HTERT RPE-1 (cell line): ENCODE data around the gene GJC2.
"Not testable (repeated sequence)": the region's sequence is repeated elsewhere in the genome, so short reads cannot be mapped to it uniquely, and the experiment has no call there.

Experiments used
- in situ Hi-C: fragments of 300-500 bp; cut with MboI; formaldehyde crosslinking; loops from 4 replicates; pipeline ENCODE4 v1.14.3; 2020; ENCODE audit warnings: low sequenced_read_pairs

GJC2 gene

GRCh38 chr1:228184152-228184551, 34.4 kb downstream of the GJC2 start:
- in situ Hi-C loops = no loop called here

- in situ Hi-C loops = no loop called here
Measured at GRCh38 chr1:228185641-228185965, 35.9 kb downstream of the GJC2 start.

- in situ Hi-C loops = not testable (repeated sequence)
Measured at GRCh38 chr1:228188249-228188648, 38.5 kb downstream of the GJC2 start.

GRCh38 chr1:228190182-228190581, 40.5 kb downstream of the GJC2 start:
- in situ Hi-C loops = no loop called here

DNA sequence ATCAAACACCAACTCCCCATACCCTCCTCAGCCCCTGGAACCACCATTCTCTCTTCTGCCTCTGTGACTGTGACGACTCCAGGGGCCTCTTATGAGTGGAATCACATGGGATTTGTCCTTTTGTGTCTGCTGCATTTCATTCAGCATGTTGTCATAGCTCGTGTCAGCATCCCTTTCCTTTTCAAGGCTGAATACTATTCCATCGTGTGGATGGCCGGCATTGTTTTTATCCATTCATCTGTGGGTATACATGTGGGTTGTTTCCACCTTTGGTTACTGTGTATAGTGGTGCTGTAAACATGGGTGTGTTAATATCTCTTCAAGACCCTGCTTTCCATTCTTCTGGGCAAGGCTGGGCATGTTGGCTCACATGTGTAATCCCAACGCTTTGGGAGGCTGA, 41.0 kb downstream of the GJC2 start:
- in situ Hi-C loops = no loop called here

DNA sequence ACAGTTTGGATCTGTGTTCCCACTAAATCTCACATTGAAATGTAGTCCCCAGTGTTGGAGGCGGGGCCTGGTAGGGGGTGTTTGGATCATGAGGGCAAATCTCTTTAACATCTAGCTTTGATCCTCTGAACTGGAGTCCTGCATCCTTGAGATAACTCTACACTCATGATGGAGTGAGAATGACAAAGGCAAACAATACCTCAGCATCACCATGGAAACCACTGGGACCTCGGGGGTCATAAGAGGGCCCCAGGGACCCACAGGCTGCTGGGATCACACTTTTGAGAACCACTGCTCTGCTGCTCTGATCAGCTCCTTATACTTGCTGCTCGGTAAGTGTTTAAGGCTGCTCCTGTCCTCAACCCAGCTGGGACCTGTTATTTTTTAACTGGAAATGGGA, 44.7 kb downstream of the GJC2 start:
- in situ Hi-C loops = no loop called here

- in situ Hi-C loops = no loop called here
Measured at GRCh38 chr1:228194921-228195812, 45.4 kb downstream of the GJC2 start.

DNA sequence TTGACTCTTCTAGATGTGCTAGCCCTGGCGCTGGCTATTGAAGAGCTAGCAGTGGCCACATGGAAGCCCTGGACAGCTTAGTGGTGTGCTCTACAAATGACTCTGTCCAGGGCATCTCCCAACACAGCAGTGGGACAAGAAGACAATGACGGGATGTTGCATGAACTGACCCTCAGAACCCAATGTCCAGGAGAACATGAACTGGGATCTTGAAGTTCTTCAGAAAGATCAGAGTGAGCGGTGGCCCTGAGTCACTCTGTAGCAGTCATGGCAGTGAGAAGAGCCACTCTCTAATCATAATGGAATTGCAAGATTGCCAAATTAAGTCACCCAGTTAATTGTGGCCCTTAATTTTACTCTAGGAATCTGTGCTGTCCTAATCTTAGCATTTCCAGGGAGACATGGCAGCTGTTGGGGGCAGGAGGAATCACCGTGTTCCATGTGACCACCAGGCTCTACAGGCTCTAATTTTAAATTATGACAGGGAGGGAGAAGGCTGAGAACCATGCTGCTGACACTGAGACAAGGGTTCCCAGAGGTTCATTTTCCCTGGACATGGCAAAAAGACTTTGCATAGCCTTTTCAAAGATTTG, 47.9 kb downstream of the GJC2 start:
- in situ Hi-C loops = no loop called here

- in situ Hi-C loops = no loop called here
Measured at GRCh38 chr1:228198977-228199590, 49.4 kb downstream of the GJC2 start.

DNA sequence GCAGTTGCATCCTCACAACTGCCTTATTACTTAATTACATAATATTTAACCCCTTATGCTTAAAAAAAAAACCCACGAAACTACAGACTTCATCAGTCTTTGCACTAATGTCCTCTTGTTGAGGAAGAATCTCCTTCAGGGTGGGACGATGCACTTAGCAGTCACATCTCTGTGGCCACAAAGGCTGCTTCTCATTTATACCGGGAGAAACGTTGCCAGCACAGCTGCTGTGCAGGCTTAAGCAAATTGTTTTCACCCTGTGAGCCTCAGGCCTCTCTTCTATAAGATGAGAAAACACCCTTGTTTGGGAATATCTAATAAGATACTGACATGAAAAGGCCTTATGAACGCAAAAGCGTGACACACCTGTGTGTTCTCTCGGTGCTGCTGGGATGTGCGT, 55.2 kb downstream of the GJC2 start:
- in situ Hi-C loops = no loop called here

DNA sequence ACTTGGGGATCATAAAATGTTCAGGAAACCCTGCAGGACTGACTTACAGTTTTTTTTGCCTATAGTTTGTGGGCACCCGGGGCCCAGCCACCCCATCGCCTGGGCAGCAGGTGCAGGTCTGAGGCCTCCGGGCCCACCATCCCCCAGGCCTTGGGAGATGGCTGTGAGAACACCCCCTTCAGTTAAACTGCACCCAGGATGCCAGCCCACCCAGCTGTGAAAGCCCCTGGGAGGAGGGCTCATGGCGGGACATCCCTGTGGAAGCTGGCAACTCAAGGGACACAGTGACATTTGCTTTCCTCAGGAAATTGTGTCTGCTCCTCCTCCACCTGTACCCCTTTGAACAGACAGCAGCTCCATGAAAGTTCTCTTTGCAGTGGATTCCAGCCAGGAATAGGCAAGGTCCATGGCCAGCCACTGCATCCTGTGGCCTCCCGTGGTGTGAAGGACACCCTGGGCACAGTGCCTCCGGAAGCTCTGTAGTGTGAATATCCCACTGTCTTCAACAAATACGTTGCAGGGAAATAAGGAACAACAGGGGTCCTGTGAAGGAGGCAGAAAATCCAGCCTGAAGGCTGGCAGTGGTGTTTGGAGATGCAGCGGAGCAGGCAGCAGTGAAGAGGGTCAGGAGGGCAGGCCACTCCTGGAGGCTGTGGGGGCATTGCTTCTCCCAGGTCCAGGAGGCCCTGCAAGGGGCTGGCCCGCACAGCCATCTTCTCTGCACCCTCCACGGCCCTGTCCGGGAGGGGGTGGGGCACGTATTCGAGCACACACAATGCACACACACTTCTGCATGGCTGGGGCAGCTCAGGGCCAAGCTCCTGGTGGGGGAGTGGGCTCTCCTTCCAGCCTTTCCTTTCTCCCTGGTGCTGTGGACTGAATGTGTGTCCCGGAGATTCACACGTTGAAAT, 56.1 kb downstream of the GJC2 start:
- in situ Hi-C loops = no loop called here

DNA sequence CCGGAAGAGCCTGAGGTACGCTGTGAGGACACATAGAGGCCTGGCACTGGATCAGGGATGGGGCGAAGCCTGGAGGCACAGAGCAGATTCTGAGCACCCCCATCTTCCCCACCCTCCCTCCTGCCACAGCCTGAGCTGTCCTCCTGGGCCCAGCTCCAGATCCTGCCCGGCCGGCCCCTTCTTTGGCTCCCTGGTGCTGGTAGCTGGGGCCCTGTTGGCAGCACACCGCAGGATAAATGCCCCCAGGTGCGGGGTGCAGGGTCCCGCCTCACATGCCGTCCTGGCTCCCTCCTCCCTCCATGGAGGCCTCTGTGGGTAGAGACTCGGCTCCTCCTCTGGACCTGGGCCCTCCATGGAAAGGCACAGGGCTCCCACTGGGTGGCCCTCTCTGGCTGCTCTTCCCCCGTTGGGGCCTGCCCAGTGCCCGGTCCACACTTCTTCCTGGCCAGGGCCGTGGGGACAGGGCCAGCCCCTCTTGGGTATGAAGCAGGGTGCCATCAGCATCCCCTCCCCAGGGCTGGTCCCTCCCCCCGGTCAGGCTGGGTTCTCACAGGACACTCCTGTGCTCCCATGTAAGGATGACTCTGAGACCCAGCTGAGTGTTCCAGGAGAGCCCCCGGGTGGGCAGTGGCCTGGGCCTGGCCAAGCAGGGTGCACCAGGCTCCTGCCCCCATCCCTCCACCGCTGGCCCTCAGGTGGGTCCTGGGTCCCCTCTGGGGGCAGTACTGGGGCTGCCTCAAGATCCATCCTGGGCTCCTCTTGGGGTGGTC, 57.0 kb downstream of the GJC2 start:
- in situ Hi-C loops = no loop called here

- in situ Hi-C loops = no loop called here
Measured at GRCh38 chr1:228207381-228207810, 57.7 kb downstream of the GJC2 start.

- in situ Hi-C loops = no loop called here
Measured at GRCh38 chr1:228207851-228208821, 58.4 kb downstream of the GJC2 start, which contains the start of gene OBSCN. Gene OBSCN, plus strand, starts transcription at chr1:228208044. Its CDS starts 3,740 bp downstream, at chr1:228211784.

DNA sequence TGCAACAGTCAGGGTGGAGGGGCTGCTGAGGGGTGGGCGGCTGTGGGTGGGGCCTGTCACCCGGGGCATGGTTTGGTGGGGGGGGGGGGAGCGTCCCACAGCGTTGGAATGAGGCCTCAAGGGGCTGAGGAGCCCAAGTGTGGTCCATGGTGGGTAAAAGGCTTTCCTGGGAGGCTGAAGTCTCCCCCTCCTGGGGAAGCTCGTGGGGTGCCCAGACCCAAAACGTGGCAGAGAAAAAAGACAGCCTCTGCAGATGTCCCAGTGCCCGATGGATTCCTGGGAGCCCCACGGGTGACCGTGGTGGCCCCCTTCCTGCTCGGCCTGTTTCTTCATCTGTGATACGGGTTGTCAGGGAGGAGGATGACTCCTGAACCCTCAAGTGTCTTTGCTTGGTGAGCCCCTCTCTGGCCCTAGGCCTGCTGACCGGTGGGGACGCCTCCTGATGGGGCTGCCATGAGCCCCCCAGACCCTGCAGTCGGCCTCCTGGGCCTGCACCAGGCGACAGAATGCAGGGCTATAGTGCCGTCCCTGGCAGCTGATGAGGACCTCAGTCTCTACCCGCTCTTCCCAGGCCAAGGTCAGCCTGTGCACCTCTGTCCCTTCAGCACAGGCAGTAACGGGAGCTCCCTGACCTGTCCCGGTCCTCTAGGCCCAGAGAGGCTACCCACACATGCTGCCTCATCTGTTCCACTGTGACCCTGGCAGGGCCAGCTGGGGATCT, 59.3 kb downstream of the GJC2 start:
- in situ Hi-C loops = no loop called here
